IMR-90 (cell line): ENCODE results near the gene ARHGEF26.

ENCODE experiments used
- BHLHE40 ChIP-seq: fragments of 150-350 bp; IDR thresholded peaks from 2 replicates; pipeline ENCODE4 v1.6.1; 2016; ENCODE audit warnings: mild to moderate bottlenecking, low read depth, low read length
- CEBPB ChIP-seq: IDR thresholded peaks from 2 replicates; pipeline ENCODE4 v1.6.1; 2012; ENCODE audit warnings: low read depth, low read length, improper control_type of control experiment
- CHD1 ChIP-seq: IDR thresholded peaks from 2 replicates; pipeline ENCODE4 v1.6.1; 2012; ENCODE audit warnings: low read depth, low read length, improper control_type of control experiment
- CTCF ChIP-seq: conservative IDR thresholded peaks from 2 replicates; pipeline ENCODE4 v1.5.1; 2012; ENCODE audit warnings: mild to moderate bottlenecking, low read depth, low read length, improper control_type of control experiment
- MAFK ChIP-seq: IDR thresholded peaks from 2 replicates; pipeline ENCODE4 v1.6.1; 2012; ENCODE audit warnings: low read depth, low read length, improper control_type of control experiment
- MAZ ChIP-seq: IDR thresholded peaks from 2 replicates; pipeline ENCODE4 v1.6.1; 2012; ENCODE audit warnings: low read depth, mild to moderate bottlenecking, low read length, improper control_type of control experiment, moderate library complexity, borderline replicate concordance
- MXI1 ChIP-seq: IDR thresholded peaks from 2 replicates; pipeline ENCODE4 v1.6.1; 2012; ENCODE audit warnings: low read depth, mild to moderate bottlenecking, low read length, moderate library complexity, borderline replicate concordance
- POLR2A ChIP-seq: IDR thresholded peaks from 2 replicates; pipeline ENCODE4 v1.6.1; 2012; ENCODE audit warnings: mild to moderate bottlenecking, low read depth, low read length
- RAD21 ChIP-seq: IDR thresholded peaks from 2 replicates; pipeline ENCODE4 v1.6.1; 2012; ENCODE audit warnings: low read length, improper control_type of control experiment
- RCOR1 ChIP-seq: IDR thresholded peaks from 2 replicates; pipeline ENCODE4 v1.6.1; 2012; ENCODE audit warnings: mild to moderate bottlenecking, low read length, improper control_type of control experiment; ENCODE audit not compliant: insufficient replicate concordance
- RFX5 ChIP-seq: IDR thresholded peaks from 2 replicates; pipeline ENCODE4 v1.8.0; 2012; ENCODE audit warnings: low read depth, mild to moderate bottlenecking, low read length, moderate library complexity
- SMC3 ChIP-seq: fragments of 150-350 bp; IDR thresholded peaks from 2 replicates; pipeline ENCODE4 v1.6.1; 2016; ENCODE audit warnings: low read depth, mild to moderate bottlenecking, antibody characterized with exemption, low read length, moderate library complexity
- USF2 ChIP-seq: fragments of 150-350 bp; IDR thresholded peaks from 2 replicates; pipeline ENCODE4 v1.6.1; 2017; ENCODE audit warnings: mild to moderate bottlenecking, antibody characterized with exemption, low read length, low read depth

GRCh38 chr3:154218728-154219127 lies 97.5 kb downstream of the ARHGEF26 start:
- TF ChIP-seq SMC3 (no peak), RFX5 (no peak), MAZ (no peak), CTCF (no peak), POLR2A (no peak), MAFK (no peak), USF2 (no peak), CEBPB (no peak), RAD21 (no peak), BHLHE40 (no peak), RCOR1 (no peak), MXI1 (no peak), CHD1 (no peak)
